Measurements from ENCODE around the gene GSK3A.
"Not testable (repeated sequence)": the region's sequence is repeated elsewhere in the genome, so short reads cannot be mapped to it uniquely, and the experiment has no call there.

DNA sequence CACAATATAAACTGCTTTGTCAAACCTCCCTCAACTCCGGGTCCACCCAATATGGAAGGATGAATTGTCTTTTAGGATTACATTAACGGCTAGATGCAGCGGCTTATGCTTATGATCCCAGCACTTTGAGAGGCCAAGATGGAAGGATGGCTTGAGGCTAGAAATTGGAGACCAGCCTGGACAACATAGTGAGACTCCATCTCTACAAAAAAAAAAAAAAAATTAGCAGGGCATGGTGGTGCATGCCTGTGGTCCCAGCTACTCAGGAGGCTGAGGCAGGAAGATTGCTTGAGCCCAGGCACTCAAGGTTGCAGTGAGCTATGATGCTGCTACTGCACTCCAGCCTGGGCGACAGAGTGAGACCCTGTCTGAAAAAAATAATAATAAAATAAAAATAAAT is 23.7 kb upstream of the GSK3A start:
- TF ChIP-seq POLR2A (IDR thresholded peaks at IDR 0.05) = not testable (repeated sequence)
- TF ChIP-seq, protein P1, sequence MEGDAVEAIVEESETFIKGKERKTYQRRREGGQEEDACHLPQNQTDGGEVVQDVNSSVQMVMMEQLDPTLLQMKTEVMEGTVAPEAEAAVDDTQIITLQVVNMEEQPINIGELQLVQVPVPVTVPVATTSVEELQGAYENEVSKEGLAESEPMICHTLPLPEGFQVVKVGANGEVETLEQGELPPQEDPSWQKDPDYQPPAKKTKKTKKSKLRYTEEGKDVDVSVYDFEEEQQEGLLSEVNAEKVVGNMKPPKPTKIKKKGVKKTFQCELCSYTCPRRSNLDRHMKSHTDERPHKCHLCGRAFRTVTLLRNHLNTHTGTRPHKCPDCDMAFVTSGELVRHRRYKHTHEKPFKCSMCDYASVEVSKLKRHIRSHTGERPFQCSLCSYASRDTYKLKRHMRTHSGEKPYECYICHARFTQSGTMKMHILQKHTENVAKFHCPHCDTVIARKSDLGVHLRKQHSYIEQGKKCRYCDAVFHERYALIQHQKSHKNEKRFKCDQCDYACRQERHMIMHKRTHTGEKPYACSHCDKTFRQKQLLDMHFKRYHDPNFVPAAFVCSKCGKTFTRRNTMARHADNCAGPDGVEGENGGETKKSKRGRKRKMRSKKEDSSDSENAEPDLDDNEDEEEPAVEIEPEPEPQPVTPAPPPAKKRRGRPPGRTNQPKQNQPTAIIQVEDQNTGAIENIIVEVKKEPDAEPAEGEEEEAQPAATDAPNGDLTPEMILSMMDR (IDR thresholded peaks at IDR 0.05) = not testable (repeated sequence)

Measured in Peyer's patch (tissue), 4 donors.